Measurements from ENCODE around the gene YPEL2.

DNA sequence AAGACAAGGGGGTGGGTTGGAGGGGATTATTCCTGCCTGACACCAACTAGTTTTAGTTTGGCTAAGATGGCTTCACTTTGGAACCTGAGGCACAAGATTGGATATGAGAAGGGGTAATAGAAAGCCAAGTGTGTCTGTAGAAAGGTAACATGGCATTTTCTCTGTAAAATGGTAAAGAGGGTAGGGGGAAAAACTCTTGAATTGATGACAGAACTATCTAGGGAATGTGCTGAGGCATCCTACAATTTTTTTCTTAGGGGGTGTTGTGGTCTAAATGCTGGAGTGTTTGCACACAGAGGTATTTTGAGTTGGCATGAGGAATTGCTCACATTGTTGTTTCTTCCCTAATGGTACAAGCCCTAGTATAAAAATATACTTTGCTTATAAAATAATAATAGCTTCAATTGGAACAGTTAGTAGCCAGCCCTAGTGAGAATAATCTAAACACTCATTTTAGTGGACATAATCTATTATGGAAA, 25.8 kb downstream of the YPEL2 start:
- TF ChIP-seq, protein P1, sequence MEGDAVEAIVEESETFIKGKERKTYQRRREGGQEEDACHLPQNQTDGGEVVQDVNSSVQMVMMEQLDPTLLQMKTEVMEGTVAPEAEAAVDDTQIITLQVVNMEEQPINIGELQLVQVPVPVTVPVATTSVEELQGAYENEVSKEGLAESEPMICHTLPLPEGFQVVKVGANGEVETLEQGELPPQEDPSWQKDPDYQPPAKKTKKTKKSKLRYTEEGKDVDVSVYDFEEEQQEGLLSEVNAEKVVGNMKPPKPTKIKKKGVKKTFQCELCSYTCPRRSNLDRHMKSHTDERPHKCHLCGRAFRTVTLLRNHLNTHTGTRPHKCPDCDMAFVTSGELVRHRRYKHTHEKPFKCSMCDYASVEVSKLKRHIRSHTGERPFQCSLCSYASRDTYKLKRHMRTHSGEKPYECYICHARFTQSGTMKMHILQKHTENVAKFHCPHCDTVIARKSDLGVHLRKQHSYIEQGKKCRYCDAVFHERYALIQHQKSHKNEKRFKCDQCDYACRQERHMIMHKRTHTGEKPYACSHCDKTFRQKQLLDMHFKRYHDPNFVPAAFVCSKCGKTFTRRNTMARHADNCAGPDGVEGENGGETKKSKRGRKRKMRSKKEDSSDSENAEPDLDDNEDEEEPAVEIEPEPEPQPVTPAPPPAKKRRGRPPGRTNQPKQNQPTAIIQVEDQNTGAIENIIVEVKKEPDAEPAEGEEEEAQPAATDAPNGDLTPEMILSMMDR (IDR thresholded peaks at IDR 0.05) = no peak
- TF ChIP-seq POLR2A (IDR thresholded peaks at IDR 0.05) (no peak), POLR2AphosphoS5 (IDR thresholded peaks at IDR 0.05) (no peak)

Data from prostate gland (tissue), 2 donors.